LNCAP (cell line): ENCODE results near the gene COPZ1.

Source experiments
- CTCF ChIP-seq: fragments of 450-650 bp; IDR thresholded peaks from 2 replicates; pipeline ENCODE4 v1.5.1; 2017; ENCODE audit warnings: mild to moderate bottlenecking

COPZ1 gene

GRCh38 chr12:54300732-54301427 lies 24.1 kb upstream of the COPZ1 start, which contains the start of gene NFE2:
TSS of gene NFE2 (minus strand) at chr12:54301015. CDS start at chr12:54295248, 5,767 bp downstream.
- TF ChIP-seq CTCF, result no peak

- no peak for TF ChIP-seq CTCF
Observed at GRCh38 chr12:54301428-54302048, 23.4 kb upstream of the COPZ1 start.

GRCh38 chr12:54303640-54304039 lies 21.3 kb upstream of the COPZ1 start:
- TF ChIP-seq CTCF, result no peak

- no peak for TF ChIP-seq CTCF
Observed at GRCh38 chr12:54304187-54304810, 20.6 kb upstream of the COPZ1 start.

GRCh38 chr12:54306925-54307741 lies 17.8 kb upstream of the COPZ1 start:
- no peak for TF ChIP-seq CTCF

GRCh38 chr12:54311051-54311450 lies 13.9 kb upstream of the COPZ1 start:
- TF ChIP-seq CTCF, result no peak

GRCh38 chr12:54321363-54321762 lies 3.6 kb upstream of the COPZ1 start:
- TF ChIP-seq CTCF, result no peak
